H1 (cell line): ENCODE measurements around the gene OBP2B. TPM values are rescaled to one million over a fixed set of nuclear protein-coding genes. Genes with fewer than 3 reads are reported as not detected.

Experiments used
- CHD7 ChIP-seq: fragments of 300-600 bp; sonication (generic); IDR thresholded peaks from 2 replicates; pipeline ENCODE4 v1.7.1; 2012; ENCODE audit warnings: low read length, moderate library complexity, mild to moderate bottlenecking, inconsistent platforms; ENCODE audit not compliant: insufficient replicate concordance
- HDAC6 ChIP-seq: IDR thresholded peaks from one replicate; pipeline ENCODE4 v1.7.1; 2012; ENCODE audit warnings: low read depth, mild to moderate bottlenecking, inconsistent platforms, low read length, moderate library complexity
- KDM5A ChIP-seq: fragments of 200-600 bp; IDR thresholded peaks from 2 replicates; pipeline ENCODE4 v1.7.1; 2012; ENCODE audit warnings: mild to moderate bottlenecking, low read length, inconsistent platforms, mixed read lengths
- polyA plus RNA-seq, 7 experiments: library from polyadenylated mRNA; depleted of rRNA in 3 of 7; stranded (reverse) in 5 of 7; unstranded in 2 of 7; fragments of >200 nt in 5 of 7; fragments of 200-250 nt in 2 of 7; gene quantifications; 1 replicate in 5 of 7; 2 replicates in 1 of 7; 4 replicates in 1 of 7; pipeline versions ENCODE4 v1.2.1 to v1.2.3, GENCODE V29; 2011 to 2013; ENCODE audit warnings: missing spikeins in 2 of 7, mixed read lengths in 2 of 7
- total RNA-seq: library from RNA; stranded (reverse); fragmentation: NEBNext Ultra II Directional; extraction: Animal tissue kit (Norgen Biotek cat#: 25700); gene quantifications from 2 replicates; pipeline ENCODE4 v1.2.1, GENCODE V29; 2021
- TF ChIP-seq, protein P1 (sequence below): IDR thresholded peaks from 2 replicates; pipeline ENCODE4 v1.6.1; 2011; ENCODE audit warnings: low read depth, mild to moderate bottlenecking, low read length; ENCODE audit not compliant: insufficient read depth

OBP2B gene
- total and polyA plus RNA-seq, 2 of the 8 experiments (the other 6 are each of a cell fraction or from before 2014, with no cell fraction given) = not detected

DNA sequence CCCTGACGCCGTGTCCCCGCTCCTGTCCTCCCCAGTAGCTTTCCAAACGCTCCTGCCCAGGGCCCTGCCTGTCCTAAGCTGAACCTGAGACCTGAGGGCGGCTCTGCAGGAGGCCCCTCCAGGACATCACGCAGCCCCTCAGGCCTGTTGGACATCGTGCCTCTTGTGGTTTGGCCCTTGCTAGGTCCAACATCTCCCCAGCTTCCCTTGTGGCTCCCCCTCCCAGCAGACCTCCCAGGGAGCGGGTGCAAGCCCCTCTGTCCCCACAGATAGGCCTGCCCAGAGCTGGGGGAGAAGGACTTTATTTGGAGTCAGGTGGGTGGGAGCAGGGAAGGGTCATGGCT, 4.1 kb downstream of the OBP2B start (continued):
- TF ChIP-seq CHD7 = no peak
- no peak for TF ChIP-seq KDM5A
- no peak for TF ChIP-seq HDAC6
- TF ChIP-seq, protein P1, sequence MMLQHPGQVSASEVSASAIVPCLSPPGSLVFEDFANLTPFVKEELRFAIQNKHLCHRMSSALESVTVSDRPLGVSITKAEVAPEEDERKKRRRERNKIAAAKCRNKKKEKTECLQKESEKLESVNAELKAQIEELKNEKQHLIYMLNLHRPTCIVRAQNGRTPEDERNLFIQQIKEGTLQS = no peak
- TF ChIP-seq, all 59 proteins: peak for 0
